ENCODE measurements around the gene SYTL3.
"Not testable (repeated sequence)": the region's sequence is repeated elsewhere in the genome, so short reads cannot be mapped to it uniquely, and the experiment has no call there.

SYTL3 gene

DNA sequence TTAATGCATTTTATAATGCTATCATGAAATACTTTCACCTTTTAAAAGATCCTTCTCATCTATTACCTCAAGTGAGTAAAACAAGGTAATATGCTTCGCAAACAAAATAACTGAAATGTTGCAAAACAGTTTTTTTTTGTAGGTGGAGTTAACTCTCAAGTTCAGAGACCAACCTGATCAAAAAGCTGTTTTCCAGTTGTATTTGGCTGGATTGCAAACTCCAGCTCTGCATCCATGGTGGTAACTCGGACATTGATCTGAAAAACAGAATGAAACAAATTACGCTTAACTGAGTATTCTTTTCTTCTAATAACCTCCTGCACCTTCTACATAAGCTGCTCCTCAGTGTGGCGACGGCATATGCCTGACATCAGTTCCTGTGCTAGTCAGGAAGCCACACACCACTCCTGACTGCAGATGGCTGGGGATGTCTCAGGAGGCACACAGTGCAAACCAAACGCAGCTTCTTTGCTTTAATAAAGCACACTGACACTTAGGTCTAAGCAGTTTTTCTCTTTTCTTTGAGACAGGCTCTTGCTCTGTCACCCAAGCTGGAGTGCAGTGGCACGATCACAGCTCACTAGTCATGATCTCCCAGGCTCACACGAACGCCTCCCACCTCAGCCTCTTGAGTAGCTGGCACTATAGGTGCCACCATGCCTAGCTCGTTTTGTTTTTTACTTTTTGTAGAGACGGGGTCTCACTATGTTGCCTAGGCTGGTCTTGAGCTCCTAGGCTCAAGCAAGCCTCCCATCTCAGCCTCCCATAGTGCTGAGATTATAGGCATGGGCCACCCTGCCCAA is 139.5 kb downstream of the SYTL3 start:
- Histone ChIP-seq H3K27me3 (no peaks in the 10 kb centered on the region), H3K9me3 (no peaks in the 10 kb centered on the region), H3K36me3 (peaks cover 49% of the 10 kb centered on the region), H3K4me1 (no peaks in the 10 kb centered on the region), H3K4me3 (ENCODE audit: low read depth, low read length) (no peak overlapping the region)
- DNase-seq, result no peak
- TF ChIP-seq CTCF (IDR thresholded peaks at IDR 0.05; ENCODE audit: low read depth, low read length), result no peak

GRCh38 chr6:158791274-158791855 is 141.5 kb downstream of the SYTL3 start:
- H3K9me3 ChIP-seq, result no peaks in the 10 kb centered on the region
- TF ChIP-seq CTCF (IDR thresholded peaks at IDR 0.05; ENCODE audit: low read depth, low read length), result no peak
- no peaks in the 10 kb centered on the region for H3K4me1 ChIP-seq
- no peaks in the 10 kb centered on the region for H3K27me3 ChIP-seq
- peaks cover 28% of the 10 kb centered on the region for H3K36me3 ChIP-seq
- DNase-seq, result no peak
- H3K4me3 ChIP-seq (ENCODE audit: low read depth, low read length), result no peak overlapping the region

DNA sequence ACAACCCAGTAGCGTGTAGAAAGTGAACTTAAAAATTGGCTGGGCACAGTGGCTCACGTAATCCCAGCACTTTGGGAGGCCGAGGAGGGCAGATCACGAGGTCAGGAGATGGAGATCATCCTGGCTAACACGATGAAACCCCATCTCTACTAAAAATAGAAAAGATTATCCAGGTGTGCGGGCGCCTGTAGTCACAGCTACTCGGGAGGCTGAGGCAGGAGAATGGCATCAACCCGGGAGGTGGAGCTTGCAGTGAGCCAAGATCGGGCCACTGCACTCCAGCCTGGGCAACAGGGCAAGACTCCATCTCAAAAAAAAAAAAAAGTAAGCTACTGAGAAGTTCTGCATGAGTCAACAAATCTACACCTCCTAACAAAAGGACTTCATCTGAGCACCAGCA is 142.7 kb downstream of the SYTL3 start:
- DNase-seq; H3K9me3 ChIP-seq; H3K27me3 ChIP-seq; H3K4me3 ChIP-seq (ENCODE audit: low read depth, low read length); H3K4me1 ChIP-seq: not testable (repeated sequence)
- H3K36me3 ChIP-seq, result peaks cover 20% of the 10 kb centered on the region

- no peak for DNase-seq
- no peak overlapping the region for H3K4me3 ChIP-seq (ENCODE audit: low read depth, low read length)
- peaks cover 11% of the 10 kb centered on the region for H3K36me3 ChIP-seq
- peak; percentile 55 for TF ChIP-seq CTCF (IDR thresholded peaks at IDR 0.05; ENCODE audit: low read depth, low read length)
- H3K9me3 ChIP-seq, result no peaks in the 10 kb centered on the region
- no peaks in the 10 kb centered on the region for H3K27me3 ChIP-seq
- H3K4me1 ChIP-seq, result no peaks in the 10 kb centered on the region; the same call in 1 of the 2 replicates
Measured at GRCh38 chr6:158793432-158793831, 143.6 kb downstream of the SYTL3 start.

DNA sequence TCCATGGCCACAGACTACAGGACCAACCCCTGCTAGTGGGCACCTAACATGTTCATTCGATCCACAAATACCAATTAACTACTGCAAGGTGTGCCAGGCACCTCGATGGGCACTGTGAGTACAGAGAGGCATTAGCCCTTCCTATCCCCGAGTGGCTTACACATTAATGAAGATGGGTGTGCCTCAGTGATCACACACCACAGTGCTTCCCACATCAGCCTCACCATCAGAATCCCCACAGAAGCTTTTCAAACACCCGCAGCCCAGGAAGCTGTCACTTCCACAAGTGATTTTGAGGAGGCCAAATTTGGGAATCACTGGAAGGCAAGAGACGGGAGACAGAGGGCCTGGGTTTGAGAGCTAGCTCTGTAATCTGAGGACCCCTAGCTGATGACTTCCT is 145.7 kb downstream of the SYTL3 start:
- Histone ChIP-seq H3K27me3 (no peaks in the 10 kb centered on the region), H3K4me1 (peaks cover 8% of the 10 kb centered on the region), H3K9me3 (no peaks in the 10 kb centered on the region), H3K4me3 (ENCODE audit: low read depth, low read length) (no peak overlapping the region), H3K36me3 (peaks cover 3% of the 10 kb centered on the region)
- no peak for TF ChIP-seq CTCF (IDR thresholded peaks at IDR 0.05; ENCODE audit: low read depth, low read length)
- DNase-seq, result no peak

GRCh38 chr6:158796353-158796752 is 146.5 kb downstream of the SYTL3 start:
- no peaks in the 10 kb centered on the region for H3K27me3 ChIP-seq
- no peak overlapping the region for H3K4me3 ChIP-seq (ENCODE audit: low read depth, low read length)
- no peak for DNase-seq
- TF ChIP-seq CTCF (IDR thresholded peaks at IDR 0.05; ENCODE audit: low read depth, low read length), result no peak
- peaks cover 17% of the 10 kb centered on the region for H3K4me1 ChIP-seq
- H3K36me3 ChIP-seq, result peaks cover 3% of the 10 kb centered on the region
- H3K9me3 ChIP-seq, result no peaks in the 10 kb centered on the region

All from BE2C (cell line).